ENCODE results near the gene GYS1.

The GYS1 gene

GRCh38 chr19:48987323-48987722, 5.8 kb downstream of the GYS1 start:
- 93 to 96% methylated on average over 7 of the region's 7 CpGs for WGBS, 2 experiments (ENCODE audit: insufficient coverage in 2 of 2)
- H3K9me3 ChIP-seq (ENCODE audit: control insufficient read depth, low read length), result no peaks in the 10 kb centered on the region
- H3K4me1 ChIP-seq (ENCODE audit: control insufficient read depth, insufficient read depth, low read length, poor library complexity, severe bottlenecking), result peaks cover 9% of the 10 kb centered on the region
- H3K27ac ChIP-seq (ENCODE audit: low read depth, low read length, severe bottlenecking), result no peak overlapping the region
- no peak overlapping the region for H3K4me3 ChIP-seq (ENCODE audit: extremely low read depth, insufficient read depth, low read length, poor library complexity, severe bottlenecking)
- H3K36me3 ChIP-seq (ENCODE audit: control insufficient read depth, insufficient read depth, low read length), result peaks cover 78% of the 10 kb centered on the region

GRCh38 chr19:48986211-48986610, 6.9 kb downstream of the GYS1 start:
- no peaks in the 10 kb centered on the region for H3K9me3 ChIP-seq (ENCODE audit: control insufficient read depth, low read length)
- no peak overlapping the region for H3K4me3 ChIP-seq (ENCODE audit: extremely low read depth, insufficient read depth, low read length, poor library complexity, severe bottlenecking)
- no peak overlapping the region for H3K27ac ChIP-seq (ENCODE audit: low read depth, low read length, severe bottlenecking)
- no peaks in the 10 kb centered on the region for H3K4me1 ChIP-seq (ENCODE audit: control insufficient read depth, insufficient read depth, low read length, poor library complexity, severe bottlenecking)
- H3K36me3 ChIP-seq (ENCODE audit: control insufficient read depth, insufficient read depth, low read length), result peaks cover 88% of the 10 kb centered on the region
- 97 to 100% methylated on average over 1 to 3 of the region's 3 CpGs for WGBS, 2 experiments (ENCODE audit: insufficient coverage in 2 of 2)

GRCh38 chr19:48985711-48986110, 7.4 kb downstream of the GYS1 start:
- Histone ChIP-seq H3K4me3 (ENCODE audit: extremely low read depth, insufficient read depth, low read length, poor library complexity, severe bottlenecking) (no peak overlapping the region), H3K4me1 (ENCODE audit: control insufficient read depth, insufficient read depth, low read length, poor library complexity, severe bottlenecking) (no peaks in the 10 kb centered on the region), H3K27ac (ENCODE audit: low read depth, low read length, severe bottlenecking) (no peak overlapping the region), H3K36me3 (ENCODE audit: control insufficient read depth, insufficient read depth, low read length) (peaks cover 85% of the 10 kb centered on the region), H3K9me3 (ENCODE audit: control insufficient read depth, low read length) (no peaks in the 10 kb centered on the region)
- WGBS, 2 experiments (ENCODE audit: insufficient coverage in 2 of 2), result 97% methylated on average over 13 of the region's 13 CpGs

GRCh38 chr19:48982280-48982679, 10.8 kb downstream of the GYS1 start:
- Histone ChIP-seq H3K4me3 (ENCODE audit: extremely low read depth, insufficient read depth, low read length, poor library complexity, severe bottlenecking) (no peak overlapping the region), H3K36me3 (ENCODE audit: control insufficient read depth, insufficient read depth, low read length) (peaks cover 80% of the 10 kb centered on the region), H3K4me1 (ENCODE audit: control insufficient read depth, insufficient read depth, low read length, poor library complexity, severe bottlenecking) (peaks cover 3% of the 10 kb centered on the region), H3K27ac (ENCODE audit: low read depth, low read length, severe bottlenecking) (no peak overlapping the region), H3K9me3 (ENCODE audit: control insufficient read depth, low read length) (no peaks in the 10 kb centered on the region)
- WGBS, 2 experiments (ENCODE audit: insufficient coverage in 2 of 2), result 94 to 97% methylated on average over 6 to 9 of the region's 9 CpGs

GRCh38 chr19:48977061-48977460, 16.0 kb downstream of the GYS1 start:
- Histone ChIP-seq H3K4me1 (ENCODE audit: control insufficient read depth, insufficient read depth, low read length, poor library complexity, severe bottlenecking) (peaks cover 3% of the 10 kb centered on the region), H3K27ac (ENCODE audit: low read depth, low read length, severe bottlenecking) (no peak overlapping the region), H3K36me3 (ENCODE audit: control insufficient read depth, insufficient read depth, low read length) (peaks cover 71% of the 10 kb centered on the region), H3K9me3 (ENCODE audit: control insufficient read depth, low read length) (no peaks in the 10 kb centered on the region), H3K4me3 (ENCODE audit: extremely low read depth, insufficient read depth, low read length, poor library complexity, severe bottlenecking) (no peak overlapping the region)
- WGBS, 2 experiments (ENCODE audit: insufficient coverage in 2 of 2), result 83% methylated on average over 1 to 2 of the region's 2 CpGs

- Histone ChIP-seq H3K36me3 (ENCODE audit: control insufficient read depth, insufficient read depth, low read length) (peaks cover 64% of the 10 kb centered on the region), H3K4me3 (ENCODE audit: extremely low read depth, insufficient read depth, low read length, poor library complexity, severe bottlenecking) (no peak overlapping the region), H3K9me3 (ENCODE audit: control insufficient read depth, low read length) (no peaks in the 10 kb centered on the region), H3K27ac (ENCODE audit: low read depth, low read length, severe bottlenecking) (no peak overlapping the region), H3K4me1 (ENCODE audit: control insufficient read depth, insufficient read depth, low read length, poor library complexity, severe bottlenecking) (peaks cover 3% of the 10 kb centered on the region)
- WGBS, 2 experiments (ENCODE audit: insufficient coverage in 2 of 2), result 72 to 96% methylated on average over 6 to 7 of the region's 13 CpGs
Measured at GRCh38 chr19:48975947-48976847, 16.9 kb downstream of the GYS1 start.

- Histone ChIP-seq H3K36me3 (ENCODE audit: control insufficient read depth, insufficient read depth, low read length) (peaks cover 70% of the 10 kb centered on the region), H3K27ac (ENCODE audit: low read depth, low read length, severe bottlenecking) (no peak overlapping the region), H3K9me3 (ENCODE audit: control insufficient read depth, low read length) (no peaks in the 10 kb centered on the region), H3K4me3 (ENCODE audit: extremely low read depth, insufficient read depth, low read length, poor library complexity, severe bottlenecking) (no peak overlapping the region), H3K4me1 (ENCODE audit: control insufficient read depth, insufficient read depth, low read length, poor library complexity, severe bottlenecking) (no peaks in the 10 kb centered on the region)
- 19 to 45% methylated on average over 9 to 14 of the region's 19 CpGs for WGBS, 2 experiments (ENCODE audit: insufficient coverage in 2 of 2)
Measured at GRCh38 chr19:48970923-48971395, 22.1 kb downstream of the GYS1 start.

- no peaks in the 10 kb centered on the region for H3K4me1 ChIP-seq (ENCODE audit: control insufficient read depth, insufficient read depth, low read length, poor library complexity, severe bottlenecking)
- 94 to 97% methylated on average over 18 to 19 of the region's 23 CpGs for WGBS, 2 experiments (ENCODE audit: insufficient coverage in 2 of 2)
- peaks cover 70% of the 10 kb centered on the region for H3K36me3 ChIP-seq (ENCODE audit: control insufficient read depth, insufficient read depth, low read length)
Measured at GRCh38 chr19:48970139-48970766, 22.9 kb downstream of the GYS1 start.

GRCh38 chr19:48969276-48970138, 23.6 kb downstream of the GYS1 start:
- H3K36me3 ChIP-seq (ENCODE audit: control insufficient read depth, insufficient read depth, low read length), result peaks cover 69% of the 10 kb centered on the region
- WGBS, 2 experiments (ENCODE audit: insufficient coverage in 2 of 2), result 95 to 98% methylated on average over 27 to 36 of the region's 45 CpGs
- H3K27ac ChIP-seq (ENCODE audit: low read depth, low read length, severe bottlenecking), result no peak overlapping the region
- H3K4me1 ChIP-seq (ENCODE audit: control insufficient read depth, insufficient read depth, low read length, poor library complexity, severe bottlenecking), result peaks cover 3% of the 10 kb centered on the region
- no peak overlapping the region for H3K4me3 ChIP-seq (ENCODE audit: extremely low read depth, insufficient read depth, low read length, poor library complexity, severe bottlenecking)
- H3K9me3 ChIP-seq (ENCODE audit: control insufficient read depth, low read length), result no peaks in the 10 kb centered on the region

More at GRCh38 chr19:48970139-48970766, 22.9 kb downstream of the GYS1 start:
- H3K9me3 ChIP-seq (ENCODE audit: control insufficient read depth, low read length), result no peaks in the 10 kb centered on the region
- H3K4me3 ChIP-seq (ENCODE audit: extremely low read depth, insufficient read depth, low read length, poor library complexity, severe bottlenecking), result no peak overlapping the region
- H3K27ac ChIP-seq (ENCODE audit: low read depth, low read length, severe bottlenecking), result no peak overlapping the region

- Histone ChIP-seq H3K4me1 (ENCODE audit: control insufficient read depth, insufficient read depth, low read length, poor library complexity, severe bottlenecking) (peaks cover 10% of the 10 kb centered on the region), H3K27ac (ENCODE audit: low read depth, low read length, severe bottlenecking) (no peak overlapping the region), H3K9me3 (ENCODE audit: control insufficient read depth, low read length) (no peaks in the 10 kb centered on the region), H3K4me3 (ENCODE audit: extremely low read depth, insufficient read depth, low read length, poor library complexity, severe bottlenecking) (no peak overlapping the region), H3K36me3 (ENCODE audit: control insufficient read depth, insufficient read depth, low read length) (peaks cover 62% of the 10 kb centered on the region)
- 96 to 100% methylated on average over 11 to 15 of the region's 15 CpGs for WGBS, 2 experiments (ENCODE audit: insufficient coverage in 2 of 2)
Measured at GRCh38 chr19:48968813-48969218, 24.3 kb downstream of the GYS1 start.

All from mesodermal cell (in vitro differentiated cells).